ENCODE results near the gene DDR2.

The DDR2 gene

DNA sequence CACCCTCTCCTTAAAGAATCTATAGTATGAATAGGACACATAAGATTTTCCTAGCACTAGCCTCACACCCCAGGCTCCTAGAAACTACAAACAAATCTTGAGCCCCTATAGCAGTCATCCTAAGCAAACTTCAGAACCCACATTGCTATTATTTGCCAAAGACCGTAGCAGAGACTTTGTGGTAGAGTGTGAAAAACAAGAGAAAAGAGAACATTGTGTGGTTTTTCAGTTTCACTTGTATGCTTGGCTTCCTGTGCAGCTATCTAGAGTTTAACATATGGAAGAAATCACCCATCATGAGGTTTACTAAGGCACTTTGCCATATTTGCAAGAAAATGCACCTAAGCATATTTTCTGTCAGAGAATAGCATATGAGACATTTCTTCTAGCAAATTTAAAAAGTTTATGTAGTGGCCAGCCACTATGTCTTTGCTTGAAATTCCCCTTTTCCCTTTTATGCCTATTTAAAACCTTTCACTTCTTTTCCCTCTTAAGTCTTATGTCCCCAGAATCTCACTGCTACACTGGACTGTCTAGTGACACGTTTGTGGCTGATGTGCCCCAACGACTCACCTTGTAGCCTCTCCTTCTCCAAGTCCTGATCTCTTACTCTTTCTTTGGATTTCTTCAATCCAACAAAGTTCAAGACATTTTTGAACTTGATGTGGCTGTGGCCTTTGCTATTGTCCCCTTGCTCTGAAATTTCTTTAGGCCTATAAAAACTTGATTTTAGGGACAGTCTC is 203.1 kb downstream of the DDR2 start:
- no peak for DNase-seq (ENCODE audit: low read depth)
- no peak for TF ChIP-seq POLR2A (IDR thresholded peaks at IDR 0.05; ENCODE audit: extremely low read depth, insufficient read length)
- TF ChIP-seq, protein P1, sequence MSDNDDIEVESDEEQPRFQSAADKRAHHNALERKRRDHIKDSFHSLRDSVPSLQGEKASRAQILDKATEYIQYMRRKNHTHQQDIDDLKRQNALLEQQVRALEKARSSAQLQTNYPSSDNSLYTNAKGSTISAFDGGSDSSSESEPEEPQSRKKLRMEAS (IDR thresholded peaks at IDR 0.05; ENCODE audit: low read depth, low read length): no peak
- TF ChIP-seq, protein P2, sequence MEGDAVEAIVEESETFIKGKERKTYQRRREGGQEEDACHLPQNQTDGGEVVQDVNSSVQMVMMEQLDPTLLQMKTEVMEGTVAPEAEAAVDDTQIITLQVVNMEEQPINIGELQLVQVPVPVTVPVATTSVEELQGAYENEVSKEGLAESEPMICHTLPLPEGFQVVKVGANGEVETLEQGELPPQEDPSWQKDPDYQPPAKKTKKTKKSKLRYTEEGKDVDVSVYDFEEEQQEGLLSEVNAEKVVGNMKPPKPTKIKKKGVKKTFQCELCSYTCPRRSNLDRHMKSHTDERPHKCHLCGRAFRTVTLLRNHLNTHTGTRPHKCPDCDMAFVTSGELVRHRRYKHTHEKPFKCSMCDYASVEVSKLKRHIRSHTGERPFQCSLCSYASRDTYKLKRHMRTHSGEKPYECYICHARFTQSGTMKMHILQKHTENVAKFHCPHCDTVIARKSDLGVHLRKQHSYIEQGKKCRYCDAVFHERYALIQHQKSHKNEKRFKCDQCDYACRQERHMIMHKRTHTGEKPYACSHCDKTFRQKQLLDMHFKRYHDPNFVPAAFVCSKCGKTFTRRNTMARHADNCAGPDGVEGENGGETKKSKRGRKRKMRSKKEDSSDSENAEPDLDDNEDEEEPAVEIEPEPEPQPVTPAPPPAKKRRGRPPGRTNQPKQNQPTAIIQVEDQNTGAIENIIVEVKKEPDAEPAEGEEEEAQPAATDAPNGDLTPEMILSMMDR (IDR thresholded peaks at IDR 0.05; ENCODE audit: low read depth, low read length): no peak
- TF ChIP-seq MYC (IDR thresholded peaks at IDR 0.05; ENCODE audit: low read depth, low read length): no peak
- no peak overlapping the region for H3K4me3 ChIP-seq (ENCODE audit: low read depth, low read length)
